ENCODE measurements around the gene FOXJ1.

DNA sequence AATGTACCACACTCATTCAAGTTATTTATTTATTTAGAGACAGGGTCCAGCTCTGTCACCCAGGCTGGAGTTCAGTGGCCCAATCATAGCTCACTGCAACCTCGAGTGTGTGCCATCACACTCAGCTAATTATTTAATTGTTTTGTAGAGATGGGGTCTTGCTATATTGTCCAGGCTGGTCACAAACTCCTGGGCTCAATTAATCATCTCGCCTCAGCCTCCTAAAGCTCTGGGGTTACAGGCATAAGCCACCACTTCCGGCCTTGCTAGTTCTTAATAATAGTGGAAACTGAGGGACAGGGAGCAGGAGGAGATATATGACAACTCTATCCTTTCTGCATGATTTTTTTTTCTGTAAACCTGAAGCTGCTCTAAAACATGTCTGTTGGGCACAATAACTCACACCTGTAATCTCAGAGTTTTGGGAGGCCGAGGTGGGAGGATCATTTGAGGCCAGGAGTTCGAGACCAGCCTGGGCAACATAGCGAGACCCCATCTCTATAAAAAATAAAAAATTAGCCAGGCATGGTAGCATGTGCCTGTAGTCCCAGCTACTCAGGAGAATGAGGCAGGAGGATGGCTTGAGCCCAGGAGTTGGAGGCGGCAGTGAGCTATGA is 25.8 kb downstream of the FOXJ1 start:
- TF ChIP-seq, protein P1, sequence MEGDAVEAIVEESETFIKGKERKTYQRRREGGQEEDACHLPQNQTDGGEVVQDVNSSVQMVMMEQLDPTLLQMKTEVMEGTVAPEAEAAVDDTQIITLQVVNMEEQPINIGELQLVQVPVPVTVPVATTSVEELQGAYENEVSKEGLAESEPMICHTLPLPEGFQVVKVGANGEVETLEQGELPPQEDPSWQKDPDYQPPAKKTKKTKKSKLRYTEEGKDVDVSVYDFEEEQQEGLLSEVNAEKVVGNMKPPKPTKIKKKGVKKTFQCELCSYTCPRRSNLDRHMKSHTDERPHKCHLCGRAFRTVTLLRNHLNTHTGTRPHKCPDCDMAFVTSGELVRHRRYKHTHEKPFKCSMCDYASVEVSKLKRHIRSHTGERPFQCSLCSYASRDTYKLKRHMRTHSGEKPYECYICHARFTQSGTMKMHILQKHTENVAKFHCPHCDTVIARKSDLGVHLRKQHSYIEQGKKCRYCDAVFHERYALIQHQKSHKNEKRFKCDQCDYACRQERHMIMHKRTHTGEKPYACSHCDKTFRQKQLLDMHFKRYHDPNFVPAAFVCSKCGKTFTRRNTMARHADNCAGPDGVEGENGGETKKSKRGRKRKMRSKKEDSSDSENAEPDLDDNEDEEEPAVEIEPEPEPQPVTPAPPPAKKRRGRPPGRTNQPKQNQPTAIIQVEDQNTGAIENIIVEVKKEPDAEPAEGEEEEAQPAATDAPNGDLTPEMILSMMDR (IDR thresholded peaks at IDR 0.05): no peak
- no peak for TF ChIP-seq POLR2A (IDR thresholded peaks at IDR 0.05)
